Endometrial microvascular endothelial cells (primary cell): Measurements from ENCODE around the gene CDK4. TPM values are rescaled to one million over a fixed set of nuclear protein-coding genes. Genes with fewer than 3 reads are reported as not detected.

Experiments
- in situ Hi-C: cut with HindIII; loops from 2 replicates; pipeline ENCODE4 v1.10.0; 2017; ENCODE audit warnings: low sequenced_read_pairs, low pct_unique_long_range_greater_than_20kb; ENCODE audit errors: inconsistent ontology term
- total RNA-seq: library from RNA; depleted of rRNA; stranded (reverse); fragments of >200 nt; gene quantifications from one replicate; pipeline ENCODE4 v1.2.3, GENCODE V29; 2015; ENCODE audit errors: inconsistent ontology term

Gene CDK4
- total RNA-seq, 1 donor from 2014 or later = 291 TPM

- in situ Hi-C loops = no loop called here
Observed at GRCh38 chr12:57743769-57744168, 8.3 kb downstream of the CDK4 start.

- in situ Hi-C loops = no loop called here
Observed at GRCh38 chr12:57741844-57742738, 10.0 kb downstream of the CDK4 start.

GRCh38 chr12:57741413-57741789 lies 10.7 kb downstream of the CDK4 start:
- in situ Hi-C loops = no loop called here

- in situ Hi-C loops = no loop called here
Observed at GRCh38 chr12:57740656-57741412, 11.3 kb downstream of the CDK4 start.

- in situ Hi-C loops = no loop called here
Observed at GRCh38 chr12:57739914-57740538, 12.1 kb downstream of the CDK4 start.

- in situ Hi-C loops = no loop called here
Observed at GRCh38 chr12:57739387-57739786, 12.7 kb downstream of the CDK4 start.

GRCh38 chr12:57738661-57739237 lies 13.4 kb downstream of the CDK4 start, which contains the start of gene AGAP2:
Gene AGAP2, minus strand, starts transcription at chr12:57738742. Its CDS starts 496 bp downstream, at chr12:57738246.
- in situ Hi-C loops = no loop called here

- in situ Hi-C loops = no loop called here
Observed at GRCh38 chr12:57737467-57738460, 14.3 kb downstream of the CDK4 start.

GRCh38 chr12:57736741-57737466 lies 15.2 kb downstream of the CDK4 start:
- in situ Hi-C loops = no loop called here

- in situ Hi-C loops = no loop called here
Observed at GRCh38 chr12:57735952-57736740, 16.0 kb downstream of the CDK4 start.

- in situ Hi-C loops = no loop called here
Observed at GRCh38 chr12:57735198-57735855, 16.8 kb downstream of the CDK4 start.

GRCh38 chr12:57734591-57734990 lies 17.5 kb downstream of the CDK4 start:
- in situ Hi-C loops = no loop called here

GRCh38 chr12:57733928-57734327 lies 18.2 kb downstream of the CDK4 start:
- in situ Hi-C loops = no loop called here

- in situ Hi-C loops = no loop called here
Observed at GRCh38 chr12:57732726-57733593, 19.1 kb downstream of the CDK4 start.

GRCh38 chr12:57732270-57732669 lies 19.8 kb downstream of the CDK4 start:
- in situ Hi-C loops = no loop called here
